ENCODE measurements around the gene C12orf43. TPM values are rescaled to one million over a fixed set of nuclear protein-coding genes. Genes with fewer than 3 reads are reported as not detected.

Gene C12orf43
- polyA plus RNA-seq, 1 donor (not counting 4 experiments of a cell fraction or from before 2014, with no cell fraction given), result 12.8 TPM

- dilution Hi-C loops (cut with MboI; ENCODE audit: extremely low pct_ligation_motif_present, low sequenced_read_pairs), result no loop called here
- H2AFZ ChIP-seq (ENCODE audit: control insufficient read depth, low read length), result no peak overlapping the region
- H3K36me3 ChIP-seq (ENCODE audit: control insufficient read depth in 2 of 2, extremely low read depth in 1 of 2, insufficient read depth in 2 of 2, low read length in 2 of 2), result no peaks in the 10 kb centered on the region
- H3K27ac ChIP-seq (ENCODE audit: control insufficient read depth, insufficient read depth, low read length), result no peak overlapping the region
- no peaks in the 10 kb centered on the region for H3K9me1 ChIP-seq (ENCODE audit: control insufficient read depth, extremely low read depth, insufficient read depth, low read length)
- no peaks in the 10 kb centered on the region for H3K27me3 ChIP-seq (ENCODE audit: control insufficient read depth, extremely low read depth, insufficient read depth, low read length)
- H4K20me1 ChIP-seq (ENCODE audit: control insufficient read depth, extremely low read depth, insufficient read depth, low read length), result no peaks in the 10 kb centered on the region
- H3K9ac ChIP-seq (ENCODE audit: control insufficient read depth, extremely low read depth, insufficient read depth, low read length), result no peak overlapping the region
- no peak for TF ChIP-seq CTCF (optimal IDR thresholded peaks at IDR 0.05 in 1 of 3, IDR thresholded peaks at IDR 0.05 in 1 of 3, conservative IDR thresholded peaks at IDR 0.05 in 1 of 3; ENCODE audit: extremely low read depth in 1 of 3, insufficient read depth in 2 of 3, low read length in 3 of 3)
- no peak for TF ChIP-seq EZH2 (IDR thresholded peaks at IDR 0.05; ENCODE audit: low read length)
- FAIRE-seq (no peak), DNase-seq (ENCODE audit: low read depth, low spot score) (no peak)
- no peak overlapping the region for H3K4me3 ChIP-seq (ENCODE audit: control insufficient read depth in 2 of 3, extremely low read depth in 1 of 3, insufficient read depth in 2 of 3, low read depth in 1 of 3, low read length in 3 of 3)
- peaks cover 15% of the 10 kb centered on the region for H3K4me1 ChIP-seq (ENCODE audit: control insufficient read depth, extremely low read depth, insufficient read depth, low read length)
- no peak overlapping the region for H3K4me2 ChIP-seq (ENCODE audit: control insufficient read depth, extremely low read depth, insufficient read depth, low read depth, low read length)
- H3K9me3 ChIP-seq (ENCODE audit: control insufficient read depth, low read depth, low read length), result no peaks in the 10 kb centered on the region
- H3K79me2 ChIP-seq (ENCODE audit: control insufficient read depth, insufficient read depth, low read length), result no peaks in the 10 kb centered on the region
These were observed 57.0 kb downstream of the C12orf43 start for GRCh38 chr12:120959111-120959878.

DNA sequence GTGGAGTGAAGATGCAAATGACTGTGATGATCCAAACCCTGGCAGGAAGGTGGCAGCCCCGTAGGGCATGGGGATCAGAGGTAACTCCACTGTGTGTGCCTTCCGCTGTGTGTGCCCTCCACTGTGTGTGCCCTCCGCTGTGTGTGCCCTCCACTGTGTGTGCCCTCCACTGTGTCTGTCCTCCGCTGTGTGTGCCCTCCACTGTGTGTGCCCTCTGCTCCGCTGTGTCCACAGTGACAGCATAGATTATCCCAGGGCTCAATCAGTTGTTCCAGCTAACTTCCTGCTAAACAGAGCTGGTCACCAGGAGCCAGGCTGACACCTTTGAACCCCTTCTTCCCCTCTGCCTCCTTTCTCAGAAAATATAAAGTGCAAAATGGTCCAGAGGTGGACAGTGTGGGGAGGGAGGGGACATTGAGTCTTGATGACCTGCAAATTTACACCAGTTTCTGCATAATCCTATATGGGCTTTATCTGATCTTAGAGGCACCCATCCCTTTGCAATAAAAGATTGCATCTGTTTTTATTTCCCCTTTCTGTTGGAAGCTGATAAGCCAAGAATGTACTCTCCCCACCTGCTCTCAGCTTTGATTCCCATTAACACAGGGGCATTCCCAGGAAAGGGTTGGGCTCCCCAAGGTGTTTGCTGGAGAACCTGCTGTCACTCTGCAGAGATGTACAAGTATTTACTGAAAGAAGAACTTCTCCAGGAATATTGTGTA lies 59.5 kb downstream of the C12orf43 start:
- H3K36me3 ChIP-seq (ENCODE audit: control insufficient read depth in 2 of 2, extremely low read depth in 1 of 2, insufficient read depth in 2 of 2, low read length in 2 of 2), result no peaks in the 10 kb centered on the region
- no peaks in the 10 kb centered on the region for H3K27me3 ChIP-seq (ENCODE audit: control insufficient read depth, extremely low read depth, insufficient read depth, low read length)
- no peak overlapping the region for H2AFZ ChIP-seq (ENCODE audit: control insufficient read depth, low read length)
- no peak for DNase-seq (ENCODE audit: low read depth, low spot score)
- no peaks in the 10 kb centered on the region for H3K79me2 ChIP-seq (ENCODE audit: control insufficient read depth, insufficient read depth, low read length)
- no peak overlapping the region for H3K4me3 ChIP-seq (ENCODE audit: control insufficient read depth in 2 of 3, extremely low read depth in 1 of 3, insufficient read depth in 2 of 3, low read depth in 1 of 3, low read length in 3 of 3)
- H3K4me1 ChIP-seq (ENCODE audit: control insufficient read depth, extremely low read depth, insufficient read depth, low read length), result peaks cover 3% of the 10 kb centered on the region
- no peaks in the 10 kb centered on the region for H3K9me3 ChIP-seq (ENCODE audit: control insufficient read depth, low read depth, low read length)
- H3K27ac ChIP-seq (ENCODE audit: control insufficient read depth, insufficient read depth, low read length), result no peak overlapping the region
- dilution Hi-C loops (cut with MboI; ENCODE audit: extremely low pct_ligation_motif_present, low sequenced_read_pairs), result no loop called here
- no peak overlapping the region for H3K9ac ChIP-seq (ENCODE audit: control insufficient read depth, extremely low read depth, insufficient read depth, low read length)
- FAIRE-seq, result no peak
- TF ChIP-seq CTCF (optimal IDR thresholded peaks at IDR 0.05 in 1 of 3, IDR thresholded peaks at IDR 0.05 in 1 of 3, conservative IDR thresholded peaks at IDR 0.05 in 1 of 3; ENCODE audit: extremely low read depth in 1 of 3, insufficient read depth in 2 of 3, low read length in 3 of 3) (no peak), EZH2 (IDR thresholded peaks at IDR 0.05; ENCODE audit: low read length) (no peak)
- no peak overlapping the region for H3K4me2 ChIP-seq (ENCODE audit: control insufficient read depth, extremely low read depth, insufficient read depth, low read depth, low read length)
- no peaks in the 10 kb centered on the region for H3K9me1 ChIP-seq (ENCODE audit: control insufficient read depth, extremely low read depth, insufficient read depth, low read length)
- H4K20me1 ChIP-seq (ENCODE audit: control insufficient read depth, extremely low read depth, insufficient read depth, low read length), result no peaks in the 10 kb centered on the region
